ENCODE results near the gene ACADM.
"Not testable (repeated sequence)": the region's sequence is repeated elsewhere in the genome, so short reads cannot be mapped to it uniquely, and the experiment has no call there.

ACADM gene

DNA sequence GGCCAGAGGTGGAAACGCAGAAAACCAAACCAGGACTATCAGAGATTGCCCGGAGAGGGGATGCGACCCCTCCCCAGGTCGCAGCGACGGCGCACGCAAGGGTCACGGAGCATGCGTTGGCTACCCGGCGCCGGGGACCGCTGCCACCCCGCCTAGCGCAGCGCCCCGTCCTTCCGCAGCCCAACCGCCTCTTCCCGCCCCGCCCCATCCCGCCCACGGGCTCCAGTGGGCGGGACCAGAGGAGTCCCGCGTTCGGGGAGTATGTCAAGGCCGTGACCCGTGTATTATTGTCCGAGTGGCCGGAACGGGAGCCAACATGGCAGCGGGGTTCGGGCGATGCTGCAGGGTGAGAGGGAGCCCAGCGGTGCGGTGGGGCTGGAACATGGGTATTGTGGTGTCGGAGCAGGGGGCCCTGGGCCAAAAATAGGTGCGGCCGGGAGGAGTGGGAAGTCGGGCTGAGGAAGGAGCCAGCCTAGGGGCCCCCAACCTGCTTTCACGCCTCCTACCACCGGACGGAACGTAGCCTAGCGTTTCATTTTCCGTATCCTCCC, at the start of gene ACADM:
Gene ACADM, plus strand, starts transcription at position 238 of the 551 bp plus-strand sequence. Its CDS starts 79 bp downstream, at position 317.
- peak; percentile 74 to 80 for DNase-seq (ENCODE audit: low read depth in 2 of 2)

DNA sequence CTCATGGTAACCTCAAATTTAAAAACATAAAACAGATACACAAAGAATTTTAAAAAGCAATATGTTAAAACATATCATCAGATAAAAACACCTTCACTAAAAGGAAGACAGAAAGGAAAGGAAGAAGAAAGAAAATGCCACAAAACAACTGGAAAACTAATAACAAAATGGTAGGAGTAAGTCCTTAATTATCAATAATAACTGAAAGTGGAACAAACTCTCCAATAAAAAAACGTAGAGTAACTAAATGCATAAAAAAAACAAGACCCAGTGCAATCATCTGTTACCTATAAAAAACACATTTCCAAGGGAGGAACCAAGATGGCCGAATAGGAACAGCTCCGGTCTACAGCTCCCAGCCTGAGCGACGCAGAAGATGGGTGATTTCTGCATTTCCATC, 47.1 kb upstream of the ACADM start:
- DNase-seq (ENCODE audit: low read depth in 2 of 2) = no peak

DNA sequence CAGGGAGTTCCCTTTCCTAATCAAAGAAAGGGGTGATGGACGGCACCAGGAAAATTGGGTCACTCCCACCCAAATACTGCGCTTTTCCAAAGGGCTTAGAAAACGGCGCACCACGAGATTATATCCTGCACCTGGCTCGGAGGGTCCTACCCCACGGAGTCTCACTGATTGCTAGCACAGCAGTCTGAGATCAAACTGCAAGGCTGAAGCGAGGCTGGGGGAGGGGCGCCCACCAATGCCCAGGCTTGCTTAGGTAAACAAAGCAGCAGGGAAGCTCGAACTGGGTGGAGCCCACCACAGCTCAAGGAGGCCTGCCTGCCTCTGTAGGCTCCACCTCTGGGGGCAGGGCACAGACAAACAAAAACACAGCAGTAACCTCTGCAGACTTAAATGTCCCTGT, 46.5 kb upstream of the ACADM start:
- DNase-seq (ENCODE audit: low read depth in 2 of 2) = not testable (repeated sequence)

DNA sequence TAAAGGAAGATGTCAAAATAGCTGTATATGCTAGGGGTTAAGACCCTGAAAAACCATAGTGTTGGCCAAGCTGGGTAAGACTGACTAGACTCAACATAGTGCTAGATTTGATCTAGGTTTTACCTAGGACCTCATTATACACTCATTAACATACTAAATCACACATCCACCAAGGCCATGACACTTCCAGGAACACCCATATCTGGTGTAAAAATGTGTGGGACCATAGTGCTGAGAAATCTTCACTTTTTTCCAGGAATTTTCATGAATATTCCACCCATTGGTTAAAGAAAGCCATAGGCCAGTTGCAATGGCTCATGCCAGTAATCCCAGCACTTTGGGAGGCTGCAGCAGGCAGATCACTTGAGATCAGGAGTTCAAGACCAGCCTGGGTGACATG, 34.0 kb upstream of the ACADM start:
- DNase-seq (ENCODE audit: low read depth in 2 of 2) = no peak

DNA sequence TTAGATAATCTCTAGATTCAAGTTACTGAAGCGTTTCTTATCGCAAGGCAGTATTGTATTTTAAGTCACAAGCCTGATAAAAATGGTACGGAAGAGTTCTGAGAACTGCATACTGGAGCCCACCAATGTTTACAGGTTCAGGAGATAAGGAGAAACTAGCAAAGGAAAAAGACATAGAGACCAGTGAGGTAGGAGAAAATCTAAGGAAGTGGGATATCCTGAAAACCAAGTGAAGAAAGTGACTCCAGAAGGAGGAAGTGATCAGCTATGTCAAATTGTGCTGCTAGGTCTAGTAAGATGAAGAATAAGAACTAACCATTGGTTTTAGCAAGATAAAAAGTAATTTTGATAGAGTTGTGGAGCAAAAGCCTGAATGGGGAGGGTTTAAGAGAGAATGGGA, 31.0 kb upstream of the ACADM start:
- no peak for DNase-seq (ENCODE audit: low read depth in 2 of 2)

DNA sequence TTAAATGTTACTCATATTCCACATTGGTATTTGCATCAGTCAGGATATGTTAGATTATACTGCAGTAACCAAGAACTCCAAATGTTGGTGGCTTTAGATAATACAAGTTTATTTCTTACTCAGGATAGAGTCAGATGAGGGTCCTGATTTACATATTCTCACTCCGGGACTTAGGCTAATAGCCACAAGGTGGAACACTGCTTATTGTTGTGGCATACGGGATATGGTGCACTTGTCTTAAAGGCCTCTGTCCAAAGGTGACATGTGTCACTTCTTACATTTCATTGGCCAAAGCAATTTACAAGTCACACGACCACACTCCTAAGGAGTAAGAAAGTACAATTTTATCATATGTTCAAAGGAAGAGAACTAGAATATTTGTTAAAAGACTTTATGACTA, 28.5 kb upstream of the ACADM start:
- DNase-seq (ENCODE audit: low read depth in 2 of 2) = no peak

DNA sequence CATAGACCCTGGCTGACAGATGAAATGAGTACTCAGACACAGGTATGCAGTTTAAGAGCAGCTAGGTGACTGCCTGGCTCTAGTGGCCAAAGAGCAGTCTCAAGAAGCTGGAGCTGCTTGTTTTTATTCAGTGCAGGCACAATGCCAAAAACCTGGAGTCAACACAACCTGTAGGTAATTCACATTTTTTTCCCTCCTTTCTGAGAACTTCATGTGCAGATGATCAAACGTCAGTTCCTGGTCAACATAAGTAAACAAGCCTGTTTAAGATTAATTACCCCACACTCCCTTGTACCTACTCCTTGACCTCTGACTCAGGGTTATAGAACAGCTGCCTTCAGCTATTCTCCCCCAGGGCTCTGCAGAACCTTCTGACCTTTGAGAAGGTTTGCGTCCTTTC, 17.3 kb upstream of the ACADM start:
- no peak for DNase-seq (ENCODE audit: low read depth in 2 of 2)

DNA sequence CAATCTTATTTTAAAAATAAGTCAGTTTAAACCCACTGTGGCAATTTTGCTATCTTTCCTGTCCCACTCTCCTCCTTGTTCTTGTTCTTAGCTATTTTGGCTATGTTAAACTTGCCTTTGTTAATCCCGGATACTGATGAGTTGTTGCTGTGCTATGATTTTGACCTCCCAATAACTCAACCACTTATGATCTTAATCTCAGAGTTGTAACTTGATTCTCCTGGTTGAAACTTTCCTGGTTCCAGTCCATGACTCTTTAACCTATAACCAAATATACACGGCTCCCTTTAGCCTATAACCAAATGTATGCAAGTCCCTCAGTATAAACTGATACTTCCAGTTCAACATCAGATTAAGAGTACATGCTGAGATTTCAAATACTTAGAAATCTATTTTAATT, 15.6 kb upstream of the ACADM start:
- no peak for DNase-seq (ENCODE audit: low read depth in 2 of 2)

DNA sequence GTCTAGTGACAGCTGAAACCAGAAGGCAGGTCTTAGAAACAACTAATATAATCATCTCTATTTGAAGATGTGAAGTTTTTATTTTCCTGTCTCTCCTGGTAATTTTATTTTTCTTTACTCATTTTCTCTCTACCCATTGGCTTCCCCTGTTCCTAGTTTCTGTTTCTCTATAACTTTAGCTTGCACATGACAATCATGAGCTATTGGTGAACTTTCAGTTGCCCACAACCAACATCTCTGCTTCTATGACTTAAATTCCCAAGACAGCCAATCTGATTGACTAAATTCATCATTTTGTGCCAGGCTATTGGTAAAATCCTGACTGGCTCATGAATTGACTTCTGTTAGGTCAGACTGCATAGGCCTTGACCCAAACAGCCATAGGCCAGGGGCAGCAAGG, 13.7 kb upstream of the ACADM start:
- DNase-seq (ENCODE audit: low read depth in 2 of 2) = no peak

DNA sequence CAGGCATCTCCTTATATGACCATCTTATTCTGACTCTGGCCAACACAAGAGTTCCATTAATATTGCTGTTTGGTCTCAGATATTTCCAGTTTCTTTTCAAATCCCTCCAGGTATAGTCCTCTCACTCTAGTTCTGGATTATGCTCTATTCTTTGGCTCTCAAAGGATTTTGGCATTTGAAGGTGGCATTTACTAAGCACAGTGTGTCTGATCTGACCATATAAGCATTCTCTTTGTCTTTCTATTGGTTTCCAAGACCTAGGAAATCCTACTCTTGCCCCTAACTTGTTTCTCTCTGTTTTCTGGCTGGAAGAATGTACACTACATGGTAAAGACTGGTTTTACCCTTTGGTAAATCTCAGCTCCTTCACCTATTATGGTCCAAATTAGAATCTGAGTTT, 12.7 kb upstream of the ACADM start:
- no peak for DNase-seq (ENCODE audit: low read depth in 2 of 2)

DNA sequence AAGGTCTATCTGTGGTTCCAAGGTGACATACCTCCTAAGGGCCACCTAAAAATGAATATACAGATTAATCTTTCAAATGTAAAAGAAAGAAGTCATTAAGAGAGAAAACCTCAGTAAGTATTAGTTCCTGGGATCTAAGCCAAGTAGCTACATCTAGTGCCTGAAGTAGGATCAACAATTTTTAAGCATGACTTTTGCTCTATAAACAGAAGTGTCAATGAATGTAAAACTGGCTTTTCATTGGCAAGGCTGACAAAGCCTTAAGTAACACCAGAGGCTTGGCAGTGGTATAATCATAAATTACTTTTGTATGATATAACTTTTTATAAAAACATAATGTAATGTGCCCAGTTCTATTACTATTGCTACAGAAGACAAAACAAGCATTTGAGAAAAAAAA, 12.2 kb upstream of the ACADM start:
- DNase-seq (ENCODE audit: low read depth in 2 of 2) = no peak

DNA sequence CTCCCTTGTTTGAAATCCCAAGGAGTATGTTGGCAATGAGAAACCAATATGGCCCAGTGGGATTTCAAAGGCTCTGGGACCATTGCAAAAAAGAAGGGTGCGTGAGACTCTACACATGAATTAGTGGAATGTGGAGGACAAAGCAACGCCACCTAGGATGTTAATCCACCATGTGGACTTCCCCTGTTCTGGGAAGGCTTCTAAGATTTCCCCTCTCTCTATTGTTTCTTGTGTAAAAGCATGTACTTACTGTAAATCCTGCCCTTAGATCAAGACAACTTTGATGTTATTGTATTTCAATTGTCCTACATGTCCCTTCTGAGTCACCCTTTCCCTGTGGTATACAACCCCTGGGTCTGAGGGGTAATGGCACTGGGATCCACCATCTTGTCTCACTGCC, 4.7 kb upstream of the ACADM start:
- DNase-seq (ENCODE audit: low read depth in 2 of 2) = no peak

DNA sequence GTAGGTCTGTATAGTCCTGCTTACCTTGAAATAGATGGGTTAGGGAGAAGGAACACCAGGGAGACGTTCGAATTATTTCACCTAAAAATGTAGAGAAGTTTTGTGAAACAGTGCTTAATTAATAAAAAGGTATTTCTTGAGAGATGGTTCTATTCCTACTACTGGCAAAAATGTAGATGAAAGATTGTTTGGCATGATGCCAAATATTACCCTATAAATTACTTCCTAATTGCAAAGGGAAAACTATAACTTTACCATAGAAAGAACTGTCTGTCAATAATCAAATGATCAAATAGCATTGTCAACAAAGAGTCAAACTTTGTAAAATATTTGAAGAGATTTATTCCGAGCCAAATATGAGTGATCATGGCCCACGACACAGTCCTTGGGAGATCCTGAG, 4.2 kb upstream of the ACADM start:
- no peak for DNase-seq (ENCODE audit: low read depth in 2 of 2)

DNA sequence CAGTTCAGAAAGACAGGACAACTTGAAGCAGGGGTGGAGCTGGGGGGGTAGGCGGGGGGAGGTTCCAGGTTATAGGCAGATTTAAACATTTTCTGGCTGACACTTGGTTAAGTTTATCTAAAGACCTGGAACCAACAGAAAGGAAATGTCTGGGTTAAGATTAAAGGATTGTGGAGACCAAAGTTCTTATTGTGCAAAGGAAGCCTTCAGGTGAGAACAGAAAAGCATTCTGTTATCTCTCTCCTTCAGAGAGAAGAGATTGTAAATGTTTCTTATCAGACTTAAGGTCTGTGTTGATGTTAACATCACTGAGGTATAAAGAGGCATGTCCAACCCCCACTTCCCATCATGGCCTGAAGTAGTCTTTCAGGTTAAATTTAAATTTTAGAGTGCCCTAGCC, 3.7 kb upstream of the ACADM start:
- DNase-seq (ENCODE audit: low read depth in 2 of 2) = no peak

DNA sequence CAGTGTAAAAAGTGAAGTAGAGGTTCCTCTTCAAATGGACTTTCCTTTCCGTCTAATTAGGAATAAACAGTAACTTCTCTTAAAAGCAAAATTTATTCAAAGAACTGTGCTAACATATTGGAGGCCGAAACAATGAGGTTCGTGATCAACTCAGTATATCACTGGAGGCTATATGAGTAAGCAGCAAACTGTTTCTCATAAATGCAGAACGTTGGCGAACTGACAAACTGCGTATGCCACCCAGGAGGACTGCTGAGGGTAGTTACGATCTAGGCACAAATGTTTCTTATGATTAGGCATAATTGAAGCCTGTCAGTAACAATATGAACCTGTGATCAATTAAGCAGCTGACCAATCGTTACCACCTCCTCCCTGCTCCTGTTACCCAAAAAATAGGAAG, 2.3 kb upstream of the ACADM start:
- not testable (repeated sequence) for DNase-seq (ENCODE audit: low read depth in 2 of 2)

DNA sequence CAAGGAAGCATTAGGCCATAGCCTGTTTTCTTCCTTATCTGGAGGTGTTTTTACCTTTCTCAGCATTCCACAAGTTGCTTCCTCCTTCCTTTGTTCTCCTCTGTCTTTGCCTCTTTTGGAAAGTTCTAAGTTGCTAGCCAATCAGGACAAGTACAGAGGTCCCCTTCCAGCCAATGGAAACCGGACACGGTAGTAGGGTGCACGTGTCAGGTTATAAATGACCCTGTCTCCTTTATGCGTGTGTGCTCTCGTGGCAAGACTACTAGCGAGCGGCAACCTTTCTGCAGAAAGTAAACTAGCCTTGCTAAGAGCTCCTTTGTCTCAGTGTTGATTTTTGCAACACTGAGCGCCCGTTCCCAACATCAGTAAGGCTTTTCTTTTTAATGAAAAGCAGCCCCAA, 1.5 kb upstream of the ACADM start:
- DNase-seq (ENCODE audit: low read depth in 2 of 2) = no peak

DNA sequence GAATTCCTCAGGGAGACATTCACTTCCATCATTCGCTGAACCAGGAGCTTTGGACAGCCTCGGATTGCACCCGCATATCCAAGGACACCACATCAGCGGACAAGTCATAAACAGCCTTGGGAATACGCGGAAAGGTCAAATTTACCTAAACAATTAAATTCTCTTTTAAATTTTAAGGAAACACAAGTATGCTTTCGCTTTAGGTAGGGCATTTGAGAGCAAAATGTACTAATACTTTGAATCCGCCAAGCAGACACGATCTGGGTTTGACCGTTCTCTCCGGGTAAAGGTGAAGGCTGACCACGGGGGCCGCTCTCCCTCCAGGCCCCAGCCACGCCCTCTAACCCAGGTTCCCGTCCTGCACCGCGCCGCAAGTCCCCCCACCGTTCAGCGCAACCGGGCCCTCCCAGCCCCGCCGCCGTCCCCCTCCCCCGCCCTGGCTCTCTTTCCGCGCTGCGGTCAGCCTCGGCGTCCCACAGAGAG, 479 bp upstream of the ACADM start:
- DNase-seq (ENCODE audit: low read depth in 2 of 2) = peak; percentile 55 to 59

DNA sequence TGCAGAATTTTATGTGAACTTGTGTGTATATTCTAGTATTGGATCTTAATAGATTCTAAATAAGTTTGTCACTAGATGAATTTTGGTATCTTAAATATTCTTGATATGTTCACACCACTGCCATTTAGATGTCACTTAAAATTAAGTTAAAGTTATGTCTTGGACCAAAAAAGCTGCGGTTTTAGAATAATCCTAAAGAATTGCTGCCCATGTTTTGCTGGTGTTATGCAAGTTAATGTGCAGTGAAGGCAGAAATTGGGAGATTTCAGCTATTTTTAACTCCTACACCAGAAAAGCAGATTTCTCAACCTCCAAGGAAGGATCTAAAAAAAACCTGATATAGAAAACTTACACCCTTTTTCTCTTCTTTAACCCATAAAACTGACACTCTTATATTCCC, 757 bp downstream of the ACADM start:
- no peak for DNase-seq (ENCODE audit: low read depth in 2 of 2)

DNA sequence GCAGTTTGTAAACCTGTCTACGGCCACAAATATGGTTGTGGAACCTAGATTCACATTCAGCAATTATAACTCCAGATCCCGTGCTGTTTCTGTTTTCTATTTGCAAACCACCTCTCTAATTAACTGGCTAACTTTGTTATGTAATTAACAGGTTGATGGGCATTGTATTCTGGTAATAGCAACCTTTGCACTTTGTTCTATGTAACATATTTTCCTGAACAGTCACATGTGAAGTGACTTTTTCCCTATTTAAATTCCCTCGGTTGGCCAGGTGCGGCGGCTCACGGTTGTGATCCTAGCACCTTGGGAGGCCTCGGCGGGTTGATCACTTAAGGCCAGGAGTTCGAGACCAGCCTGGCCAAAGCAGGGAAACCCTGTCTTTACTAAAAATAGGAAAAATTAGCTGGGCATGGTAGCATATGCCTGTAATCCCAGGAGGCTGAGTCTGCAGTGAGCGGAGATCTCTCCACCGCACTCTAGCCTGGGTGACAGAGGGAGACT, 1.4 kb downstream of the ACADM start:
- no peak for DNase-seq (ENCODE audit: low read depth in 2 of 2)

DNA sequence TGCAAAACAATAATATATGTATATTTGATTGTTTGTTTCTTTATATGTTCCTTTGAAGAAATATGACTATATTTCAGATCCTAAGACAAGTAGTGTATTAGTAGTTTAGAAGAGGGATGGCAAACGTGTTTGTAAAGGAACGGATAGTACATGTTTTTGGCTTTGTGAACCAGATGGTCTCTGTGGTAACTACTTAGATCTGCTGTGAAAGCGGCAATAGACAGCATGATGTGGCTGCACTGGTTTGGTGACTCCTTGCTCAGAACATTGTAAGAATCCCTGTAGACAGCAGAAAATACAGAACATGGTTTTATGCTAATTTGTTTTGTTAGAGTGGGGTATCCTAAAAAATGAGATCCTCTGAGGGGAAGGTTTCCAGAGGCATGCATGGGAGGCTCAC, 3.1 kb downstream of the ACADM start:
- no peak for DNase-seq (ENCODE audit: low read depth in 2 of 2)

DNA sequence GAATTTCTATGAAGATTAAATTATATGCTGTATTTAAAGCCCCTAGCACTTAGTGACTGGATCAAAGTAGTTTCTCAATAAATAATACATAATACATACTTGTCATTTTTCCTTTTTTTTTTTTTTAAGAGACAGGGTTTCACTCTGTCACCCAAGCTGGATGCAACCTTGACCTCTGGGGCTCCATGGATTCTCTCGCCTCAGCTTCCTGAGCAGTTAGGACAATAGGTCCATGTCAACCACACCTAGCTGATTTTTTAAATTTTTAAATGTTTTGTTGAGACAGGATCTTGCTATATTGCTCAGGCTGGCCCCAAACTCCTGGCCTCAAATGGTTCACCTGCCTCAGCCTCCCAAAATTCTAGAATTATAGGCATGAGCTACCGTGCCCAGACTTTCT, 5.9 kb downstream of the ACADM start:
- DNase-seq (ENCODE audit: low read depth in 2 of 2) = no peak

DNA sequence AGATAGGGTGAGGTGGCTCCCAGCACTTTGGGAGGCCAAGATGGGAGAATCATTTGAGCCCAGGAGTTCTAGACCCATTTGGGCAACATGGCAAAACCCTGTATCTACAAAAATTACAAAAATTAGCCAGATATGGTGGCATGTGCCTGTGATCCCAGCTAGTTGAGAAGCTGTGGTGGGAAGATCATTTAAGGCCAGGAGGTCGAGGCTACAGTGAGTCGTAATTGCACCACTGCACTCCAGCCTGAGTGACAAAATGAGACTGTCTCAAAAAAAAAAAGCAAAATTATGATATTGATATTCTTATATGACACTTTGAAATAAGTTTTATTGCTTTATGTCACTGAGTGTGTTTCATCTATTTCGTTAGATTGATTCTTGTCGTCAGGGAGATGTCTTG, 7.4 kb downstream of the ACADM start:
- DNase-seq (ENCODE audit: low read depth in 2 of 2) = no peak

DNA sequence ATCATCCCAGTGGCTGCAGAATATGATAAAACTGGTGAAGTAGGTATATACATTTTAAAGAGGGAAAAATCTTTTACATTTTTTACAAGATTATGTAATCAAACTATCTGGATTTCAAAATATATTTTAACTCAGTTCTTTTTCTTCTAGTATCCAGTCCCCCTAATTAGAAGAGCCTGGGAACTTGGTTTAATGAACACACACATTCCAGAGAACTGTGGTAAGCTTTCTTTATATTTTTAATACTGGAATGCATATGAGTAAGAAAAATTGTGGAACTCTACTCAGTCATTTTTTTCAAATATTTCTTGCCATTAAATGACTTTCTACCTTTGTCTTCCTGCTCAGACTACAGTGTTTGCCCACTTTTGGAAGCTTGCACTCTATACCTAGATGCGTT, 8.2 kb downstream of the ACADM start:
- DNase-seq (ENCODE audit: low read depth in 2 of 2) = no peak

DNA sequence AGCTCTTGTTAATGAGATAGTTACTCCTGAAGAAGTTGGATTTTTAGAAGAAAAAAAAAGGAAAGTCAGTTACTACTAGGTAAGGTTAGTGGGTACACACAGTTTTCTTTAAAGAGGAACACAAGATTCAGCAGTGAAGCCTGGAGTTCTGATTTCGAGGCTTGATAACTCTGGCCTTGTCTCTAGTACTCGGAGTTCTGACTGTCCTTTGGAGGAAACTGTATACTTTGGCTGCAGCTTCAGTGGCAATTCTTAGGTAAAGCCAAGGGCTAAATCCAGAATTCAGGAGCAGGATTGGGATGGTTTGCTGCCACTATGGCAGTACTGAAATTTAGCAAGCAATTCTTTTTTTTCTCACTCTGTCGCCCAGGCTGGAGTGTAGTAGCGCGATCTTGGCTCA, 9.2 kb downstream of the ACADM start:
- DNase-seq (ENCODE audit: low read depth in 2 of 2) = no peak
